Mesenchymal stem cell (in vitro differentiated cells and primary cell): Measurements from ENCODE around the gene SCN1A. TPM values are rescaled to one million over a fixed set of nuclear protein-coding genes. Genes with fewer than 3 reads are reported as not detected.
A peak's percentile ranks its signal among the peaks of the same experiment; 100 is the strongest.

Experiments
- DNase-seq: peaks from one replicate; pipeline ENCODE4 v3.0.0-alpha.2; 2013
- H2AFZ ChIP-seq: one replicate; pipeline ENCODE4 v1.6.1; 2013; ENCODE audit warnings: low read depth, mild to moderate bottlenecking, control low read depth, inconsistent platforms, low read length, moderate library complexity
- H2AK5ac ChIP-seq: 2 replicates; pipeline ENCODE4 v1.6.1; 2013; ENCODE audit warnings: low read length, moderate library complexity, mild to moderate bottlenecking, inconsistent platforms; ENCODE audit not compliant: severe bottlenecking
- H2BK120ac ChIP-seq: one replicate; pipeline ENCODE4 v1.6.1; 2013; ENCODE audit warnings: low read depth, mild to moderate bottlenecking, inconsistent platforms, low read length, moderate library complexity
- H2BK12ac ChIP-seq, 2 experiments: one replicate each; pipeline ENCODE4 v1.6.1; 2013; ENCODE audit warnings: inconsistent platforms in 2 of 2, low read length in 2 of 2, mild to moderate bottlenecking in 2 of 2, moderate library complexity in 2 of 2, control low read depth in 1 of 2
- H2BK15ac ChIP-seq: one replicate; pipeline ENCODE4 v1.6.1; 2013; ENCODE audit warnings: mild to moderate bottlenecking, low read depth, inconsistent platforms; ENCODE audit not compliant: poor library complexity, severe bottlenecking
- H2BK5ac ChIP-seq: 2 replicates; pipeline ENCODE4 v1.6.1; 2013; ENCODE audit warnings: low read depth, mild to moderate bottlenecking, low read length, control low read depth, inconsistent platforms; ENCODE audit not compliant: poor library complexity, severe bottlenecking
- H3K14ac ChIP-seq, 2 experiments: one replicate each; pipeline ENCODE4 v1.6.1; 2013; ENCODE audit warnings: inconsistent platforms in 2 of 2, low read length in 2 of 2, control low read depth in 1 of 2, mild to moderate bottlenecking in 1 of 2, moderate library complexity in 1 of 2
- H3K18ac ChIP-seq, 2 experiments: one replicate each; pipeline ENCODE4 v1.6.1; 2013; ENCODE audit warnings: inconsistent platforms in 2 of 2, low read length in 2 of 2, control low read depth in 1 of 2, low read depth in 1 of 2, mild to moderate bottlenecking in 1 of 2
- H3K23ac ChIP-seq, 2 experiments: one replicate each; pipeline ENCODE4 v1.6.1; 2013; ENCODE audit warnings: inconsistent platforms in 2 of 2, low read length in 2 of 2, mild to moderate bottlenecking in 2 of 2, moderate library complexity in 2 of 2, control low read depth in 1 of 2
- H3K27ac ChIP-seq: 2 replicates; pipeline ENCODE4 v1.5.1; 2013; ENCODE audit warnings: mild to moderate bottlenecking, moderate library complexity, low read length, control low read depth, inconsistent platforms; ENCODE audit not compliant: poor library complexity, severe bottlenecking
- H3K27me3 ChIP-seq, 2 experiments: 2 replicates each; pipeline versions ENCODE4 v1.6.1 to v1.7.0; 2013; ENCODE audit warnings: low read length in 2 of 2, mild to moderate bottlenecking in 2 of 2, moderate library complexity in 2 of 2, control low read depth in 1 of 2, inconsistent platforms in 1 of 2; ENCODE audit not compliant: control insufficient read depth in 1 of 2, insufficient read depth in 1 of 2
- H3K36me3 ChIP-seq, 2 experiments: 2 replicates each; pipeline versions ENCODE4 v1.6.1 to v1.7.0; 2013; ENCODE audit warnings: low read length in 2 of 2, control low read depth in 1 of 2, inconsistent platforms in 1 of 2, low read depth in 1 of 2, mild to moderate bottlenecking in 1 of 2; ENCODE audit not compliant: insufficient read depth in 2 of 2, control insufficient read depth in 1 of 2
- H3K4ac ChIP-seq, 2 experiments: one replicate each; pipeline ENCODE4 v1.6.1; 2013; ENCODE audit warnings: inconsistent platforms in 2 of 2, low read length in 2 of 2, mild to moderate bottlenecking in 2 of 2, moderate library complexity in 2 of 2, control low read depth in 1 of 2, low read depth in 1 of 2
- H3K4me1 ChIP-seq: 2 replicates; pipeline ENCODE4 v1.6.1; 2013; ENCODE audit warnings: low read depth, low read length, control low read depth; ENCODE audit not compliant: control insufficient read depth, insufficient read depth
- H3K4me2 ChIP-seq: 2 replicates; pipeline ENCODE4 v1.6.1; 2013; ENCODE audit warnings: low read length, mild to moderate bottlenecking, inconsistent platforms; ENCODE audit not compliant: poor library complexity, severe bottlenecking
- H3K4me3 ChIP-seq, 2 experiments: 2 replicates each; pipeline versions ENCODE4 v1.5.1 to v1.7.0; 2013; ENCODE audit warnings: low read length in 2 of 2, mild to moderate bottlenecking in 2 of 2, control low read depth in 1 of 2, low read depth in 1 of 2; ENCODE audit not compliant: insufficient read depth in 1 of 2
- H3K79me1 ChIP-seq: replicated peaks from 2 replicates; pipeline ENCODE4 v1.6.1; 2013; ENCODE audit warnings: mild to moderate bottlenecking, control low read depth, low read length, inconsistent platforms; ENCODE audit not compliant: poor library complexity, severe bottlenecking
- H3K9ac ChIP-seq: 2 replicates; pipeline ENCODE4 v1.7.0; 2013; ENCODE audit warnings: mild to moderate bottlenecking, low read length, moderate library complexity
- H3K9me3 ChIP-seq: 2 replicates; pipeline ENCODE4 v1.7.0; 2013; ENCODE audit warnings: mild to moderate bottlenecking, low read length; ENCODE audit not compliant: control insufficient read depth
- H4K8ac ChIP-seq: one replicate; pipeline ENCODE4 v1.6.1; 2013; ENCODE audit warnings: inconsistent platforms, mild to moderate bottlenecking, low read length, moderate library complexity
- H4K91ac ChIP-seq: one replicate; pipeline ENCODE4 v1.6.1; 2013; ENCODE audit warnings: mild to moderate bottlenecking, low read length, inconsistent platforms
- WGBS: methylation state at CpG from one replicate; pipeline ENCODE4 v1.1.7; 2013; ENCODE audit warnings: mixed read lengths; 5-methylcytosine and 5-hydroxymethylcytosine counted together
- polyA plus RNA-seq, 2 experiments: library from polyadenylated mRNA; stranded (reverse); fragments of 200-250 nt; gene quantifications; one replicate each; pipeline ENCODE4 v1.2.3, GENCODE V29; 2013

The SCN1A gene
- polyA plus RNA-seq (2013, experiment 1 of 2) = not detected
- 0.01 TPM for polyA plus RNA-seq (2013, experiment 2 of 2)

DNA sequence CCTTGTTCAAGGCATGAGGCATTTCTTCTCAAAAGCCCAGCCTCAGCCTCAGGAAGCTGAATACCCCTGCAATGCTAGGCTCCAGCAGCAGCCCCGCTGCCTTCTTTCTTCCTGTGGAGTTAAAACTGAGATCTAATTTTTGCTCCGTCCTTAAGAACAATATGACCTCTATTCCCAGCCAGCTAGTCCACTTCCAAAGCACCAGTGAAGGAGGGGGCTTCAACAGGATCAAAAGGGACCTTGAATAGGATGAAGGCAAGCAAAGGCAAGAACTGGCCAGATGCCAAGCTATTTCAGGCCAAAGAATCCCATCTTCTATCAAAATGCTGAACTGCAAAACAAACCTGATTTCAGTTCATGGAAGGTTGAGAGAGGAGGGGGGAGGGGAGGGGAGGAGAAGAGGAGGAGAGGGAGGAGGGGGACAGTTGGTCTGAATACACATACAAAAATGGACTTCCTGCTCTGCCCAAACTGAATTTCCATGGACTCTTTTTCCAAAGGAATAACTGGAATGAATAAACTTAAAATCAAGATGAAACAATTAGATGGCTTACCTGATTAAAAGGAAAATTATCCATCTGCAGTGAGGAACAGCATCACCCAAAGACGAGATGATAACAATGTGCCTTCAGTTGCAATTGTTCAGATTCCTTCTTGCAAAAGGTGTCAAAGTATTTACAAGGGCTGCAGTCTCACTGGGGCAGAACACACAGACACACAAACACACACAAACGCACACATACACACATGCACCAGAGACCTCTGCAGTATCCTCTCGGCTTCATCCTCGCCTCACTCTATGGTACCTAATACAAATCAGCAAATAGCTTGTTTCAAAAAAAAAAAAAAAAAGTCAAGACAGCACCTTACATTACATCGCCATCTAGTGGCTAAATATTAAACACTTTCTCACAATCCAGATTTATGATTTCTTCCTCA, at the start of gene SCN1A:
TSS of gene SCN1A (minus strand) at position 804 of the 939 bp plus-strand sequence. CDS start 54,399 bp downstream, outside the sequence.
- DNase-seq = peak; percentile 49
- H2BK120ac ChIP-seq = no peak within 1 kb of the TSS
- H3K36me3 ChIP-seq = no peaks in the 10 kb centered on the region
- no peak within 1 kb of the TSS for H4K8ac ChIP-seq
- H4K91ac ChIP-seq = no peak within 1 kb of the TSS
- no peak within 1 kb of the TSS for H2AFZ ChIP-seq
- H2AK5ac ChIP-seq = no peak within 1 kb of the TSS
- H3K9ac ChIP-seq = no peak within 1 kb of the TSS
- no peak within 1 kb of the TSS for H2BK12ac ChIP-seq
- no peak within 1 kb of the TSS for H2BK5ac ChIP-seq
- H3K4ac ChIP-seq = no peak within 1 kb of the TSS
- H3K18ac ChIP-seq = no peak within 1 kb of the TSS
- no peak within 1 kb of the TSS for H3K4me3 ChIP-seq
- H3K9me3 ChIP-seq = no peaks in the 10 kb centered on the region
- H2BK15ac ChIP-seq = no peak within 1 kb of the TSS
- H3K79me1 ChIP-seq = no peaks in the 10 kb centered on the region
- no peak within 1 kb of the TSS for H3K27ac ChIP-seq
- no peak within 1 kb of the TSS for H3K23ac ChIP-seq
- H3K27me3 ChIP-seq = peaks cover 0 to 4% of the 10 kb centered on the region in 2 experiments
- H3K4me1 ChIP-seq = no peaks in the 10 kb centered on the region
- H3K4me2 ChIP-seq = no peak within 1 kb of the TSS
- H3K14ac ChIP-seq = no peak within 1 kb of the TSS
- 31% methylated on average over 6 of the region's 7 CpGs for WGBS

- Histone ChIP-seq H3K27me3 (no peaks in the 10 kb centered on the region), H2AFZ (no peak overlapping the region), H2BK120ac (no peak overlapping the region), H3K23ac (no peak overlapping the region), H3K9ac (no peak overlapping the region), H3K4me2 (no peak overlapping the region), H3K36me3 (no peaks in the 10 kb centered on the region), H2BK15ac (no peak overlapping the region), H3K27ac (no peak overlapping the region), H3K18ac (no peak overlapping the region), H3K9me3 (no peaks in the 10 kb centered on the region), H3K4me3 (no peak overlapping the region), H3K4me1 (no peaks in the 10 kb centered on the region), H3K79me1 (no peaks in the 10 kb centered on the region), H2BK12ac (no peak overlapping the region), H2AK5ac (no peak overlapping the region), H3K4ac (no peak overlapping the region), H2BK5ac (no peak overlapping the region), H4K8ac (no peak overlapping the region), H3K14ac (no peak overlapping the region), H4K91ac (no peak overlapping the region)
- 81% methylated on average over 2 of the region's 2 CpGs for WGBS
- no peak for DNase-seq
Observed at GRCh38 chr2:166173263-166173662, 45.4 kb upstream of the SCN1A start.

DNA sequence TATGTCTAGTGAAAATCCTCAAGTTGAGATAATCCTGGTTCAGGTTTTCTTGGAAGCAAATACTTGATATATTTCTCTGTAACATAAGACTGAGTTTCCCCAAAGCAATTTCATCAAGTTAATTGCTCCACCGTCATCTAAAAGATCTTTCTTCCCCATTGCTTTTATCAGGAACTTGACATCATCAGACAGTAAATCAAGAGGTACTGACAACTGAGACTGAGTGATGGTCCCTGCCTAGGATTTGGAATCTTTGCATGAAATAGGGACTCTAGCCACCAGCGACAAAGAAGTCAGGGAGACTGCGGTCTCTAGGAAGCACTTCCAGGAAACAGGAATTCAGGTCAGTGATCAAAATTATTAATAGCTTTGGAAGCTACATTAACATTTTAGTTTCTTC, 43.4 kb upstream of the SCN1A start:
- no peak overlapping the region for H4K91ac ChIP-seq
- no peaks in the 10 kb centered on the region for H3K27me3 ChIP-seq
- no peak for DNase-seq
- H3K4me2 ChIP-seq = no peak overlapping the region
- H3K4me1 ChIP-seq = no peaks in the 10 kb centered on the region
- H3K4me3 ChIP-seq = no peak overlapping the region
- no peak overlapping the region for H2BK15ac ChIP-seq
- H2AK5ac ChIP-seq = no peak overlapping the region
- H3K27ac ChIP-seq = no peak overlapping the region
- no peak overlapping the region for H3K23ac ChIP-seq
- no peak overlapping the region for H3K9ac ChIP-seq
- H4K8ac ChIP-seq = no peak overlapping the region
- H2AFZ ChIP-seq = no peak overlapping the region
- H3K4ac ChIP-seq = no peak overlapping the region
- H3K14ac ChIP-seq = no peak overlapping the region
- no peak overlapping the region for H2BK5ac ChIP-seq
- no peak overlapping the region for H2BK12ac ChIP-seq
- H3K9me3 ChIP-seq = no peaks in the 10 kb centered on the region
- H3K79me1 ChIP-seq = no peaks in the 10 kb centered on the region
- no peaks in the 10 kb centered on the region for H3K36me3 ChIP-seq
- WGBS = 95% methylated on average over 3 of the region's 3 CpGs
- H2BK120ac ChIP-seq = no peak overlapping the region
- H3K18ac ChIP-seq = no peak overlapping the region

DNA sequence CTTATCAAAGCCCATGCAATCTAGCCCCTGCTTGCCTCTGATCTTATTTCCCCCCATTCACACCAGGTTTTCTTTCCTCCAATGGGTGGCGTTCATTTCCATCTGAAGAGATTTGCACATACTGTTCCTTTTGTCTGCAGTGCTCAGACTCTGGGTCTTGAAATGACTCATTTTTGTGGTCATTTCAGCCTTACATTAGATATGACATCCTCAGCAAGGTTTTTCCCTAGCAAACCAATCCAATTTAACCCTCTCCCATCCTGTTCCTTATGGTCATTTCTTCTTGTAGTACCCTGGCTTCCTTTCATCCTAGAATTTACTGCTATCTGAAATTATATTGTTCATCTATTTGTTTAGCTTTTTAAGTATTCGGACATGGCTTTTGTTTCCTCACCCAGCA, 42.5 kb upstream of the SCN1A start:
- no peak overlapping the region for H2BK120ac ChIP-seq
- no peak overlapping the region for H3K18ac ChIP-seq
- no peak overlapping the region for H3K4ac ChIP-seq
- H2AFZ ChIP-seq = no peak overlapping the region
- H3K4me2 ChIP-seq = no peak overlapping the region
- no peaks in the 10 kb centered on the region for H3K79me1 ChIP-seq
- no peak overlapping the region for H2BK15ac ChIP-seq
- no peak overlapping the region for H2BK12ac ChIP-seq
- no peak overlapping the region for H3K14ac ChIP-seq
- H4K91ac ChIP-seq = no peak overlapping the region
- no peaks in the 10 kb centered on the region for H3K4me1 ChIP-seq
- H3K4me3 ChIP-seq = no peak overlapping the region
- WGBS = 66% methylated on average over 1 of the region's 2 CpGs
- H3K27me3 ChIP-seq = no peaks in the 10 kb centered on the region
- H3K36me3 ChIP-seq = no peaks in the 10 kb centered on the region
- no peak overlapping the region for H3K23ac ChIP-seq
- H4K8ac ChIP-seq = no peak overlapping the region
- H2BK5ac ChIP-seq = no peak overlapping the region
- no peak overlapping the region for H3K27ac ChIP-seq
- no peak overlapping the region for H2AK5ac ChIP-seq
- peak; percentile 9 for DNase-seq
- no peak overlapping the region for H3K9ac ChIP-seq
- H3K9me3 ChIP-seq = no peaks in the 10 kb centered on the region
